SKM-1 (cell line): ENCODE measurements around the gene SH3RF2.

ENCODE experiments used
- DNase-seq: peaks from one replicate; lab custom pipeline; 2025; ENCODE audit not compliant: unreplicated experiment; lab: John Stamatoyannopoulos, UW

SH3RF2 gene

DNA sequence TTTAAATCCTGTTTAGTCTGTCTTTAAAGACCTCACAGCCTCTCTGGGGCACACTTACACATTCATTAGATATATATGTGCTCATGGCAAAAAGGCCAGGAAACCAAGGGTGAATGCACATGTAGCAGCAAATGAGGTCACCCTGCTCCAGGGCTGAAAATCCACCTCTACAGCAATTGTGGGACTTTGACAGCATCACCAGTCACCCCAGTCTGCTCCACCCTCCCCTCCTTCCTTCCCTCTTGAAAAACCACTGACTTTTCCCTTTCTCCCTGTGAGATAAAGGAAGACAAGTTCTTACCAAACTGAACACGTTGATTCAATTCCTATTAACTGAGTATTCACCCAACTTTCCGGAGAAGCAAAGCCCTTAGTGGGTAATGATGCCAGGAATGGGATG lies 15.2 kb upstream of the SH3RF2 start:
- no peak for DNase-seq

DNA sequence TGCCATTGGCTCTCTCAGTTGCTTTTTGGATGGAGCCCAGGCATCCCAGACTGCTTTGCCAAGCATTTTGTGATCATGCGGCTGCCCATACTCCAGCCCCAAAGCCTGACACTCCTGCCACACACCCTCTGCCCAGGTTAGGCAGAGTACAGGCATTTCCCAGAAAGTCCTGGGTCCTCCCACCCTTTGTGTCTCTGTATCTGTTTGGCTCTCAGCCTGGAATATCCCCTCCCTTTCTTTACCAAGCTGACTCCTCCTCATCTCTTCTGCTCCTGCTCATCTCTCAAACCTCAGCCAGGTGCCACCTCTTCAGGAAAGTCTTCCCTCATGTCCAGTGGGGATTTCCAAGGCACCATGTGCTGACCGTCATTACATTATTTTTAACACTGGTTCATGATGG lies 14.3 kb upstream of the SH3RF2 start:
- DNase-seq, result no peak

- no peak for DNase-seq
Observed at GRCh38 chr5:145923405-145923804, 13.0 kb upstream of the SH3RF2 start.

GRCh38 chr5:145924849-145925248 lies 11.5 kb upstream of the SH3RF2 start:
- DNase-seq, result no peak

DNA sequence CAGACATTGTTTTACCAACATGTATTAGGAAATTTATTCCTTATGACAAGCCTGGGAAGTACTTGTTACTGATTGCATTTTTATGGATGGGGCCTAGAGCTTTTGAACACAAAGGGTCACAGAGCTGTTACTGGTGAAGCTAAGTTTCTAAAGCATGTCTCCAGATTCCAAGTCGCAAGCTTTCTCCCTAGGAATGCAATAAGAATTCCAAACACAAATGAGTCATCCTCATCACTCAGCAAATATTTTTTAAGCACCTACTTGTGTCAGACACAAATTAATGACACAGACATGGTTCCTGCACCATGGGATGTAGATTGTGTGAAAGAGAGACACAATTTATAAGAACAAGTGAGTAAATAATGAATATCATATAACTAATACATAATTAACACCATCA lies 11.0 kb upstream of the SH3RF2 start:
- no peak for DNase-seq

GRCh38 chr5:145925803-145926202 lies 10.6 kb upstream of the SH3RF2 start:
- no peak for DNase-seq

DNA sequence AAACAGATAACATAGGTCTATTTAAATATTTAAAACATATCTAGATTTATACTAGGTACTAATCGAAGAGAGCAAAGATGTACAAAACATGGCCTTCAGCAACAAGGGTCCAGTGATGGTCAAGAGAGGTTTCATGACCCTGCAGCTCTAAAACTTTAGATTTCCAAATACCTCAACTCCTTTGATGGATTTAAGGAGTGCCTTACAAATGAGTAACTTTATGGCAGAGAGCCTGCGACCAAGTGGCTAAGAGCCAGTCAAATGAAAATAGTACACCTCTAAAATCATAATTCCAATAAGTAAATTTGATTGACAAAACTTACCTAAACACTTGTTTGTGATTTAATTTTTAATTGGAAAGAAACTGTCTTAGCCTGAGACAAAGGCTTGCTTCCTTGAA lies 4.7 kb upstream of the SH3RF2 start:
- DNase-seq, result no peak

GRCh38 chr5:145934276-145934675 lies 2.1 kb upstream of the SH3RF2 start:
- DNase-seq, result no peak

DNA sequence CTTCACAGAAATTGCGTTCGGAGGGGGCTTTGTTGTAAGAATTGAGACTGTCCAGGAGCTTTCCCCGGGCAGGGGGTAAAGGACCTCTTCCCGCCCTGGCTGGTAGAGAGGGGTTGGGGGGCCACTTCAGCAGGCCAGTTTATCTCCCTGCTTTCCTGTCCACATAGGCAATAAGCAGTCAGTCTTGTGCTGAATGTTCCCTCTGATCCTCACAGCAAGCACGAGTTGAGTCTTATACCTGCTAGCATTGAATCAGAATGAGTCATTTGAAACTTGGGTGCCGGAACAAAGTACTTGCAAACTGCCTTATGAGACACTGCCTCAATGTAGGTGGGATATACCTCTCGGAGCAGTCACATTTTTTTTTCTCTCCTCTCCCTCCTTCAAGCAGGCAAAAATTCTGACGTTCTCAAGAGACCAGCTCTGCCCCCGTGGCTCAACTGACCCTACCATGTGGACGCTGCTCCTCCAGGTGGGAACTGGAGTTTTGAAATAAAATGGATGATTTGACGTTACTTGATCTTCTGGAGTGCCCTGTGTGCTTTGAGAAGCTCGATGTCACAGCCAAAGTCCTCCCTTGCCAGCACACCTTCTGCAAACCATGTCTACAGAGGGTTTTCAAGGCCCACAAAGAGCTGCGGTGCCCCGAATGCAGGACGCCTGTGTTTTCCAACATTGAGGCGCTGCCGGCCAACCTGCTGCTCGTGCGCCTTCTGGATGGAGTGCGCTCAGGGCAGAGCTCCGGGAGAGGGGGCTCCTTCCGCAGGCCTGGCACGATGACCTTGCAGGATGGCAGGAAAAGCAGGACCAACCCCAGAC lies 1.3 kb downstream of the SH3RF2 start:
- DNase-seq, result no peak

- DNase-seq, result no peak
Observed at GRCh38 chr5:145938776-145939539, 2.6 kb downstream of the SH3RF2 start.

GRCh38 chr5:145939540-145940065 lies 3.2 kb downstream of the SH3RF2 start:
- no peak for DNase-seq

GRCh38 chr5:145941096-145941447 lies 4.7 kb downstream of the SH3RF2 start:
- no peak for DNase-seq

GRCh38 chr5:145941448-145942130 lies 5.2 kb downstream of the SH3RF2 start:
- no peak for DNase-seq

GRCh38 chr5:145942201-145942600 lies 5.8 kb downstream of the SH3RF2 start:
- DNase-seq, result no peak

DNA sequence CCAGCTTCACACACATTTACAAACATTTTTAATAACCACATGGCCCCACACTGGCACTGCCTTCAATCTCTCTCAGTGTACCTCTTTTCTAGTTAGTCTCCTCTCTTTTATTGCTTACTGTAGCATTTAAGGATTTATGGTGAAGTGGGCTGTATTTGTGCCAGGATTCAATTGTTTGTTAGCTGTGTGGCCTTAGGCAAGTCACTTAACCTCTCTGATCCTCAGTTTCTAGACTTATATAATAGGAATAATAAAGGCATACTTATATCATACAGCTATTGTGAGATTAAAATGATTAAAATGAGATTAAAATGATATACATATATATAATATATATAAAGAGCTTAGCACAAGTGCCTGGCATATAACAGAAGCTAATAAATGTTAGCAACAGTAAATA lies 6.4 kb downstream of the SH3RF2 start:
- no peak for DNase-seq

DNA sequence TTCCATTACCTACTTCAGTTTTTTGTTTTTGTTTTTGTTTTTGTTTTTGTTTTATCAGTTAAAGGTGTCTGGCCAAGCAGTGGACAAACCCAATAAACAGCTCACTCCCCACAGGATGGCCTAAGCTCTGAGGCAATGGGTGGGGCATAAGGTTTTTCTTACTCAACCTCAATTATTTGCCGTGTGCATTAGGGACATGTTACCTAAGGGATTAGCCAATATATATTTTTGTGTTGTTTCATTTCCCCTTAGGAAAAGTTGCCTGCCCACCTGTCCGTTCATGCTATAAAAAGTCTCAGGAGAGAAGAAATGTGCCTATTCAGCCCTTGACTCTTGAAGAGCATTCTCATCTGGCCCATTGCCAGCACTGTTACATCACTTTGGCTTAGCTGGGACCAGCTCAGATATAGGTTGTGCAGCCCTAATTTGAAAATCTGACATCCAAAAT lies 7.3 kb downstream of the SH3RF2 start:
- DNase-seq, result no peak

DNA sequence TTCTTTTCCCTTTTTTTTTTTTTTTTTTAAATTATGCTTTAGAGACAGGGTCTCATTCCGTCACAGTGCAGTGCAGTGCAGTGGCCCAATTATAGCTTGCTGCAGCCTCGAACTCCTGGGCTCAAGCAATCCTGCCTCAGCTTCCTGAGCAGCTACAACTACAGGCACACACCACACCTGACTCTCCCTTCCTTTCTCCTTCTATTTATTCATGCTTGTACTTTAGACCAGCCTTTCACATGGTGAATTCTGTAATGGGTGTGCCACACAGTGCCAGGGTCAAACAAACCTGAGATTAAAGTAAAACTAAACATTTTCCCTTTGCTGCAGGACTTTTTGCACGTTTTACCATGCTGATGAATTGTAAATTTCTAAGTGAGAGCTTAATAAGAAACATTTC lies 8.0 kb downstream of the SH3RF2 start:
- DNase-seq, result no peak

- no peak for DNase-seq
Observed at GRCh38 chr5:145945620-145946111, 9.3 kb downstream of the SH3RF2 start.

DNA sequence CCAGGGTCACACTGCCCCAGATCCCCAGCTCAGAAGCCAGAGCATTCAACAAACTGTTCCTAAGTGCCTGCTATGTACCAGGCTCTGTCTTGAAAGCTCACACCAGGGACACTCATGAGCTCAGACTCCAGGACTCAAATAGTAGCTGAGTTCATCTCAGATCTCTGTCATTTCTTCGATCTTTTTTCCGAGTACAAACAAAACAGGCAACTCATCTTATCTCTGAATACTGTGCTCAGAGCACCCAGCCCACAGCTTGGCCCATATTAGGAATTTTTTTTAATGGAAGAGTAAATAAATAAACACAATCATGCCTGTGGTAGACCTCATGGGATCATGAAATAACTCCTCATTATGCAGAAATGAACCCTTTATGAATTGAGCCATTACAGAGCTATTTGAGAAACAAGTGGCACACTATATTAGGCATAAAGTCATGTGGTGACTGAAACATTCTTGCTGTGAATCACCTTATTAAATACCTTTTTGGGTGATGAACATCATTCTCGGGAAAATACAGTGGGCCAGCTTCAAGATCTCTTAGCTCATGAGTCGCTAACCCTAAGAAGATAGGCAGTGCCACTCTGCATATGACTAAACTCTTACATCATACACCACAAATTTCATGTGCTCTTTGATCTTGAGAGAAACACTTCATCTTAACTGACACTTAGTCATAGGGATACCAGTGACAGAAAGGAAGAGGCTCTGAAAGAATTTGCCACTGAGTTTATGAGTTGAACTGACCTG lies 9.9 kb downstream of the SH3RF2 start:
- DNase-seq, result no peak

DNA sequence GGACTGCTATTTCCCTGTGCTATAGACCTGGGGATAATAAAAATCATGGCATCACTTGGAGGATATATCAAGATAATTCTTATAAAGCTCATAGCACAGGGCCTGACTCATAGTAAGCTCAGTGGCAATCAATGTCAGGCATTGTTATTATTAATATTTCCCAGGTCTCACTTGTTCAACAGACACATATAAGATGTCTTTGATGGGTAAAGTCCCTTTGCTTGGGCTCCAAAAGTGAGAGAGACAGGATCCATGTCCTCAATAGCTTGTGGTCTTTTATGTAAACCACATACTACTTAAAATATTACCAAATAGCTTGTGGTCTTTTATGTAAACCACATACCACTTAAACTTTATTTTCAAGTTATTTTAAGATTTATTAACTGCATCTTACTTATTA lies 11.2 kb downstream of the SH3RF2 start:
- DNase-seq, result no peak

GRCh38 chr5:145948047-145948446 lies 11.7 kb downstream of the SH3RF2 start:
- DNase-seq, result no peak
